ENCODE results near the gene SLC22A23.

GRCh38 chr6:3291987-3292386, 164.9 kb downstream of the SLC22A23 start:
- TF ChIP-seq CTCF (IDR thresholded peaks at IDR 0.05) (no peak), POLR2A (IDR thresholded peaks at IDR 0.05) (no peak)

All from adrenal gland (tissue), 5 donors.